Umbilical cord (tissue), 2 donors: Measurements from ENCODE around the gene ADH6. TPM values are rescaled to one million over a fixed set of nuclear protein-coding genes. Genes with fewer than 3 reads are reported as not detected.
"Not testable (repeated sequence)": the region's sequence is repeated elsewhere in the genome, so short reads cannot be mapped to it uniquely, and the experiment has no call there.

Source experiments
- DNase-seq: peaks from one replicate; pipeline ENCODE4 v3.0.0-alpha.2; 2015; ENCODE audit warnings: low spot score
- total RNA-seq: library from RNA; depleted of rRNA; stranded (reverse); fragments of >200 nt; gene quantifications from one replicate; pipeline ENCODE4 v1.2.3, GENCODE V29; 2014; ENCODE audit warnings: low replicate concordance; ENCODE audit not compliant: insufficient read depth

ADH6 gene
- total RNA-seq, 1 donor from 2014 or later: 16.4 TPM

DNA sequence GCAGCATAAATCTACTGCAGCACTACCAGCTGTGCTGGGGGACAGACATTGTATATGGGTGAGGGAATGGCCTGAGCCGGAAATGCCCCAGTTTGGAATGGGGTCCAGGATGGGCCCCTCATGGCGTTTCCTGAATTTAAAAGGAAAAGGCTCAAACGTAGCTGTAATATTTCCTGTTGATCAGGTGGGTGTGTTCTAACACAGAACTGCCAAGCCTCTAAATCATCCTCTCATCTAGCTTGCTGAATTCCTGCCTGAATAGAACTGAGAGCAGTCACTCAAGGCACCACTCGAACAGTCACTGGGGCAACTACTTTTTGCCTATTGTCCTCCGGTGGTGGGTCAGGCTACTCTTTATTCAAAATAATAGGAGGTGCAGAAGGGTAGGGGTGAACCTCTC is 28.7 kb downstream of the ADH6 start:
- no peak for DNase-seq

GRCh38 chr4:99189900-99190299 is 29.1 kb downstream of the ADH6 start:
- DNase-seq: not testable (repeated sequence)

- no peak for DNase-seq
These were observed 33.0 kb downstream of the ADH6 start for GRCh38 chr4:99186029-99186428.

DNA sequence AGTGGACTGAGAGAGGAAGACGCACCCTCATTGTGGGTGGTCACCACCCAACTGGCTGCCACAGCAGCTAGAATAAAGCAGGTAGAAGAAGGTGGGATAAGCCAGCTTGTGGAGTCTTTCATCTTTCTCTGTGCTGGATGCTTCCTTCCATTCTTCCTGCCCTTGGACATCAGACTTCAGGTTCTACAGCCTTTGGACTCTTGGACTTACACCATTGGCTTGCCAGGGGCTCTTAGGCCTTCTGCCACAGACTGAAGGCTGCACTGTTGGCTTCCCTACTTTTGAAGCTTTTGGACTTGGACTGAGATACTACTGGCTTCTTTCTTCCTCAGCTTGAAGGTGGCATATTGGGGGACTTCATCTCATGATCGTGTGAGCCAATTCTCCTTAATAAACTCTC is 33.5 kb downstream of the ADH6 start:
- no peak for DNase-seq

DNA sequence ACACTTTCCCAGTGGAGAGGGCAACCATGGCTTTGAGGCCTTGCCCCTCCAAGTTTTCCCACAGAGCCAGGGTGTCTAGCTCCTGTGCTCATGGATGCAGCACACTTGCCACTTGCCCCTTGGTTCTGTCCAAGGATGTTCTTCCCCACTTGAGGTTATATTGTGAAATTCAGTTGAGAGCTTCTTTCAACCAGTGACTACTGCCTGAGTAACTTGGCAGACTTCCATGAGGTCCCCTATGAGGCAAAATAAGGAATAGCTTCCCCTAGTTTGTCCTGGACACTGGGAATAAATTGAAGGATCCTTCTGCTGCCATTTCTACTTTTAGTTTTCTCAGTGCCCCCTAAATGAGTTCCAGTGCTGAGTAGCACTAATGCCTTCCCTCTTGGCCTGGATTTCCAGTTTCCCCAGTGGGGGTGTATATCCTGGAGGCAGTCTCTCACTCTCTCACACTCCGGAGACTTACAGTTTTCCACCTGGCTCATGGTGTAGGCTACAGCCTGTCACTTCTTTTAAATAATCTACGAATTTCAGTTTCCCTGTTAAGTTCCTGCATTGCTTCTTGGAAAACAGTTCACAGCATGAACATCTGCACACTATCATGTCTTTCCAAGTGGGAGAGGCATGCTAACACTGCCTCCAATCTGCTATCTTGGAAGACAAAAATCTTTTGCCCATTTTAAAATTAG is 38.5 kb downstream of the ADH6 start:
- DNase-seq: no peak

GRCh38 chr4:99179626-99180025 is 39.4 kb downstream of the ADH6 start:
- DNase-seq: no peak

DNA sequence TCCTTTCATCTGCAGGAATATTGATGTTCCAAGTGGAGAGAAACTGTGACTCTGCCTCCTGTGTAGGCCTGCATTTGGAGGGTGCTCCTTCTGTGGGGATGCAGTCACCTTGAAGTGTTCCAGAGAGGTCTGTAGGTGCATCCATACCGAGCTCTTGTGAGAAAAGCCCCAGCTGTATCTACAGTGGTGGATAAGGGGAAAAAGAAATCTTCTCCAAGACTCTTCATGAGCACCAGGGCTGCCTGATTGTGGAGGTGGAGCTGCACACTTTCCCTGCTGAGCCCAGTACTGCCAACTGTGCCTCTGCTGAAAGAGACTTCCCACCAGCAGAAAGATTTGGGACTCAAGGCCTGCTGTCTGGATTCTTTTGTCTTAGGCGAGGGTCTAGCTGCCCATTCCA is 39.9 kb downstream of the ADH6 start:
- DNase-seq: no peak

GRCh38 chr4:99166544-99166943 is 52.5 kb downstream of the ADH6 start:
- no peak for DNase-seq

- DNase-seq: no peak
These were observed 53.1 kb downstream of the ADH6 start for GRCh38 chr4:99165978-99166377.

DNA sequence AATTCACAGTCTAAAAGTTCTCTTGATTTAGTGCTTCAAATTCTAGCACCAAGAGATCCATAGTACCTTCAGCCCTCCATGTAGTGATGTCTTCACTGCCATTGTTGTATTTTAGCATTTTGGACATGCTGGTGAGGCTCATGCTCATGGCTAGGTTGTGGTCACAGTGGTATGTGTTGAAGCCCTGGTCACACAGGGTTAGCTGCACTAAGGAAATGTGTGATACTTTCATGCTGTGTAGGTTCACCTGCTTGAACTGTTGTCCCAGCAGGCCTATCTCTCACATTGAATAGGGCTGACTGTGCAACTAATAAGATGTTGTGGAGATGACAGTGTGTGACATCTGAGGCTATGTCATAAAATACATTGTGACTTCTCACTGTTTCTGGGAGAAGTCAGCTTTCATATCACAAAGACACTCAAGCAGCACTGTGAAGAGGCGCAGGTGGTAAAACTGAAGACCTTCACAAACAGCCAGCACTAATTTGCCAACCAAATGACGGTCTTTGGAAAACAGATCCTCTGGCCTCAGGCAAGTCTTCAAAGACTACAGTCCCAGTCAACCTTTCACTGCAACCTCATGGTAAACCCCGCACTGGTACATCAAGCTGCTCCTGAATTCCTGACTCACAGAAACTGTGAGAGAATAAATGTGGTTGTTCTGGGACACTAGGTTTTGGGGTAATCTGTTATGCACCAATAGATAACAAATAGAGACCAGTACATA is 57.5 kb downstream of the ADH6 start:
- DNase-seq: no peak

- DNase-seq: no peak
These were observed 59.3 kb downstream of the ADH6 start for GRCh38 chr4:99159699-99160098.

- DNase-seq: no peak
These were observed 61.5 kb downstream of the ADH6 start for GRCh38 chr4:99157478-99157935.

DNA sequence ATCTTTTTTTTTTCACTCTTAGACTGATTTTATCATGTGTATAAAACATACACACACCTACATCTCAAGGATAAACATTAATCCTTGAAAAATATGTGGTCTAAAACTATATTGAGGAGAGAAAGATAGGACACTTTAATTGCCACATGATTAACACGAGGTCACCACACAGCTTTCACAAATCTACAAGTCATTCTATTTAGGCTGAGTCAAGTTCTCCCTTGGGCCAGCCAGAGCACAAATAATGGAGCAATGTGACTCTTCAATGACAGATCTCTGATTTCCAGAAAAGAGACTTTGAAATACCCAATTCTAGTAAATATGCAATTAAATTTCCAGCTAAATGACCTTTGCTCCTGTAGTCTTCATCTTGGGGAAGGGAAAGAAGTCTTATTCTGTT is 62.1 kb downstream of the ADH6 start:
- no peak for DNase-seq

DNA sequence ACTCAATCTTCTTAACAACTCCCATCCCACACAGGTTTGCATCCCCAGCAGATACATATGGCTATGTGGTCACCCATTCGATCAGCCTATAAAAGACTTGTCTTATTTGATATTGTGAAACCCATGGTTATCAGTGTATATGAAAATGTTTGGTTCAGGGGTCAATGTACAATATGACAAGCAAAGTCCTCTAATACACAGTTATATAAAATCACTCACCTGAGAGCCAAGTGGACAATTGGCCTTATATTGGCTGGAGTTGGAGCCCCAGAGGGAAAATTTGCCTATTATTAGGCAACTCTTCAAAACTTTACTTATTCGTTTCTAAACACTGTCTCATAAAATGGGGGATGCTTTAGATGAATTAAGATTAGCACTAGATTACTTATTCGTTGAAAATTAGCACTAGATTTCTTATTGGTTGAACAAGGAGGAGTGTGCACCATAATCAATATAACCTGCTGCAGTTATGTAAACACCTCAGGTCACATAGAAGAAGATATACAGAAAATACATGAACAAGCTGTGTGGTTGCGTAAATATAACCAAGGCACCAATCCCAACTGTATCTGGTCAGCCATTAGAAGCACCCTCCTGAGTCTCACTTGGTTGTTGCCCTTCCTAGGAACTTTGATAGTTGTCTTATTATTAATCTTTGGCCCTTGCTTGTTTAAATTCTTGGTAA is 64.2 kb downstream of the ADH6 start:
- no peak for DNase-seq

Other genes starting within 250 kb of the ADH6 start
- gene METAP1, start 223.5 kb downstream of the ADH6 start, total RNA-seq: 20.2 TPM
- 175 TPM for gene ADH5, start 130.5 kb downstream of the ADH6 start, total RNA-seq
- 9.4 TPM for gene ADH4, start 74.9 kb downstream of the ADH6 start, total RNA-seq
- gene ADH1A, start 71.7 kb upstream of the ADH6 start, total RNA-seq: 0.48 TPM
- gene ADH1B, start 102.2 kb upstream of the ADH6 start, total RNA-seq: 14.4 TPM
- 5.3 TPM for gene ADH1C, start 133.5 kb upstream of the ADH6 start, total RNA-seq
- gene ADH7, start 216.1 kb upstream of the ADH6 start, total RNA-seq: 2.4 TPM